GM10266 (cell line): ENCODE data around the gene WFIKKN1.
A peak's percentile ranks its signal among the peaks of the same experiment; 100 is the strongest.

Source experiments
- DNase-seq: peaks from one replicate; pipeline ENCODE4 v3.0.0; 2012; ENCODE audit errors: extremely low spot score
- CTCF ChIP-seq: IDR thresholded peaks from 2 replicates; pipeline ENCODE4 v1.5.1; 2012; ENCODE audit warnings: mild to moderate bottlenecking, low read depth; ENCODE audit not compliant: control insufficient read depth, insufficient read depth; ENCODE audit errors: missing control alignments

The WFIKKN1 gene

GRCh38 chr16:635573-636205 lies 4.9 kb downstream of the WFIKKN1 start:
- TF ChIP-seq CTCF: no peak
- DNase-seq: peak; percentile 59

- DNase-seq: peak; percentile 99
- no peak for TF ChIP-seq CTCF
Observed at GRCh38 chr16:636206-637080, 5.7 kb downstream of the WFIKKN1 start, which contains the start of gene METTL26. METTL26 (minus strand) TSS chr16:636305; CDS start chr16:636290, 15 bp downstream.

- TF ChIP-seq CTCF: no peak
- peak; percentile 100 for DNase-seq
Observed at GRCh38 chr16:637081-638018, 6.6 kb downstream of the WFIKKN1 start.

GRCh38 chr16:638034-638543 lies 7.3 kb downstream of the WFIKKN1 start:
- no peak for TF ChIP-seq CTCF

GRCh38 chr16:638836-639235 lies 8.1 kb downstream of the WFIKKN1 start:
- no peak for DNase-seq
- no peak for TF ChIP-seq CTCF

More at GRCh38 chr16:638034-638543, 7.3 kb downstream of the WFIKKN1 start:
- no peak for DNase-seq

- no peak for TF ChIP-seq CTCF
- DNase-seq: no peak
Observed at GRCh38 chr16:640614-641013, 9.8 kb downstream of the WFIKKN1 start.
